HG03354 (cell line): ENCODE results near the gene CLHC1.
"Not testable (repeated sequence)": the region's sequence is repeated elsewhere in the genome, so short reads cannot be mapped to it uniquely, and the experiment has no call there.

Experiments
- ATAC-seq: cut with Tn5 transposase; IDR thresholded peaks from one replicate; pipeline ENCODE4 v1.9.1; 2021; ENCODE audit warnings: mild to moderate bottlenecking; ENCODE audit not compliant: unreplicated experiment, poor library complexity, severe bottlenecking

Gene CLHC1

GRCh38 chr2:55232084-55232862 lies at the start of gene CLHC1, which contains the start of gene RPS27A:
Gene CLHC1, minus strand, starts transcription at chr2:55232293. Its CDS starts 9,882 bp downstream, at chr2:55222411.
Gene RPS27A, plus strand, starts transcription at chr2:55232688. Its CDS starts 137 bp downstream, at chr2:55232825.
- ATAC-seq: peak; percentile 85

DNA sequence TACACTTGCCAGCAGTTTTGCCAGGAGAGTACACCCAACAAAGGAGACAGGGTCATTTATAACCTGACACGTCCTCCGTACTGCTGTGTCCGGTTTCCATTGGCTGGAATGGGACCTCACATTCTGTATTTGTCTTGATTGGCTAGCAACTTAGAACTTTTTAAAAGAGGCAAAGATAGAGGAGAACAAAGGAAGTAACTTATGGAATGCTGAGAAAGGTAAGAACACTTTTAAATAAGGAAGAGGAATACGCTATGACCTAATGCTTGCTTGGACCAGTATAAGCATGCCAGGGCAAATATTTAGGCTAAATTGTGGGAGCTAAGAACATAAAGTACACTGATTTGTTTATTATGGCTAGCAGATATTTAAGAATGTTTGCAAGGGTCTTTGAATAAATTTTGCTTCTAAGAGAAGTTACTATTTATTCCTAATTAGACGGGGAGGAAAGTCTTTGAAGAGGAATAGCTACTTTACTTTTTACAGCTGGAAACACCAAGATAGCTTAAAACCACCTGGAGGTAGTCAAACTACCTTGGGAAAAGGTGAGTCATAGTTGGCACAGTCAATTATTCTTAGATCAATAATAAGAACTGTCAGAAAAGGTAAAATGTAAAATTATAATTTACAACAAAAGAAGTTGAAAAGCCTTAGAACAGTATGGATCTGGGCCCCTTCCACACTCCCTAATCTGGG lies 48.9 kb upstream of the CLHC1 start:
- ATAC-seq: not testable (repeated sequence)

DNA sequence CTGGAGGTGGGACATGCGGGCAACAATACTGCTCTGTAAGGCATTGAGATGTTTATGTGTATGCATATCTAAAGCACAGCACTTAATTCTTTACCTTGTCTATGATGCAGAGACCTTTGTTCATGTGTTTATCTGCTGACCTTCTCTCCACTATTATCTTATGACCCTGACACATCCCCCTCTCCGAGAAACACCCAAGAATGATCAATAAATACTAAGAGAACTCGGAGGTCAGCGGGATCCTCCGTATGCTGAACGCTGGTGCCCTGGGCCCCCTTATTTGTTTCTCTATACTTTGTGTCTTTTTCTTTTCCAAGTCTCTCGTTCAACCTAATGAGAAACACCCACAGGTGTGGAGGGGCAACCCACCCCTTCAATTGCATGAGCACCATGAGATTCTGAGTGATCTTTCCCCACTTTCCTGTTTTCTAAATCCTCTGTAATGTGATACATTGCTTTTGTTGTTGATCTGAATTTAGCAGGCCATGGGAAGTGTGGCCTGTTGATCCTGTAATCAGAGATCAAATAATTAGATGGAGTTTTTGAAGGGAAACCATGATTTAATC lies 47.8 kb upstream of the CLHC1 start:
- ATAC-seq: not testable (repeated sequence)

DNA sequence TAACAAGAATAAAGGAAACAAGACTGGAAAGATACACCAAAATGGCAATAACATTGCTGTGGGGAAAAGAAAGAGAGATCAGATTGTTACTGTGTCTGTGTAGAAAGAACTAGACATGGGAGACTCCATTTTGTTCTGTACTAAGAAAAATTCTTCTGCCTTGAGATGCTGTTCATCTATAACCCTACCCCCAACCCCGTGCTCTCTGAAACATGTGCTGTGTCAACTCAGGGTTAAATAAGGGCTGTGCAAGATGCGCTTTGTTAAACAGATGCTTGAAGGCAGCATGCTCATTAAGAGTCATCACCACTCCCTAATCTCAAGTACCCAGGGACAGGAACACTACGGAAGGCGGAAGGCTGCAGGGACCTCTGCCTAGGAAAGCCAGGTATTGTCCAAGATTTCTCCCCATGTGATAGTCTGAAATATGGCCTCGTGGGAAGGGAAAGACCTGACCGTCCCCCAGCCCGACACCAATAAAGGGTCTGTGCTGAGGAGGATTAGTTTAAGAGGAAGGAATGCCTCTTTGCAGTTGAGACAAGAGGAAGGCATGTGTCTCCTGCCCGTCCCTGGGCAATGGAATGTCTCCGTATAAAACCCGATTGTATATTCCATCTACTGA lies 47.2 kb upstream of the CLHC1 start:
- ATAC-seq: not testable (repeated sequence)

DNA sequence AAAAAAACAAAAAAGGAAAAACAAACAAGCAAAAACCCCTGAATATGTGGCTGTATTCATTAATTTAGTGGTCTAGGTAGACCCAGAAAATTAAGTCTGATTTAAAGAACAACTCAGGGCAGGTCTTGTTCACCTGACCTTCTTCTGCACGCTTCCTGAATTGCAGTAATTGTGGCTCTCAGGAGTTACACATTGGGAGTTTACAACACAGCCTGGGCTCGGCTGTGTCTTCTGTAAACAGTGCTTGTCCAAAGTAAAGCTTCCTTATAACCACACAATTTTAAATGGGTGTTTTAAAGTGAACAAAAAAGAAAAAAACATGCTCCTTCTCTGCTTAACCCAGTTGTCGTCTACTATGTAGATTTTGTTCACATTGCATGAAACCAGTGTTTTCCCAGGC lies 45.2 kb upstream of the CLHC1 start:
- no peak for ATAC-seq

GRCh38 chr2:55274346-55274745 lies 42.3 kb upstream of the CLHC1 start:
- not testable (repeated sequence) for ATAC-seq

DNA sequence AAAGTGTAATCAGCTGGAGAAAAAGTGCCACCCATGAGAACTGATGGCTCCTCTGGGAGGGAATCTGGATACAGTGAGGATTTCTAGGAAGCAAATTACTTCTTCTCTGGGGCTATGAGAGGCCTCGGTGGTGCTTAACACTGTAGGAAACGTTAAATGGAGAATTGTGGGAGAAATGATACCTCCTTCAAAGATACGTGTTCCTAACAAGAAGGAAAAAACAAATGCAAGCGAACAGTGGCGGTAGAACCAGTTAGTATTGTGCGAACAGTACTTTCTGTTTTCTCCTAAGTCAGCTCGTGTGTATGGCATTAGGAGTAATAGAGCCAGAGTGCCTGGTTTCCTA lies 37.5 kb upstream of the CLHC1 start:
- no peak for ATAC-seq

DNA sequence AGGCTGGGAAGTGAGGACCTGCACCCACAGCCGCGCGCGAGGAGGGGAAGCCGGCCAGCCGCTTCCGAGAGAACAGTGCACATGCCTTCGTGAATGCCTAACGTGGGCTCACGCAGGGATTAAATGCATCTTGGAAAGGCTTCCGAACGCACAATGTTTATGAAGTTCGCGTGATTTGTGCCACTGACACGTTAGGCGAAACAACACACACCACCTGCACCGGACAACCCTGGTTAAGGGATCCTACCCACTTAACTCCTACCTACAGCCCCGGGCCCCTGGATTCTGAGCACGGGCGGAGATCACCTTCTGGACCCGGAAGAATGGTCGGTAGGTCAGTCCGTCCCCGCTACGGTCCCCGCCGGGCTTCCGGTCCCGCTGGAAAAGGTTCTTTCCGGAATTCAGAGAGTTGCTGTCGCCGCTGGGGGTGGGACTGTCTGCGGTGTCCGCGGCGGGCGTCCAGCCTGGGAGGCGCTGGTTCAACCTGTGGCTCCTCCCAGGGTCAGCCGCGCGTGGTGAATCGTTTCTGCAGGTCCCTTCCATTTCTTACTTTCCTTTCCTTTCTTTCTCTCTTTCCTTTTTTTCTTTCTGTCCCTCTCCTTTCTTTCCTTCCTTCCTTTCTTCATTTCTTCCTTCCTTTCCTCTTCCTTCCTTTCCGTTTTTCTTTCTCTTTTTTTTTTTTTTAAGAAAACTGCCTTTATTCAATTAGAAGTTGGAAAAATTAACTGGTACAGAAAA lies 37.0 kb upstream of the CLHC1 start, which contains the start of gene MTIF2:
MTIF2 (minus strand) TSS at position 325 of the 738 bp plus-strand sequence. CDS start 5,373 bp downstream, outside the sequence.
- ATAC-seq: peak; percentile 98

GRCh38 chr2:55268288-55268906 lies 36.3 kb upstream of the CLHC1 start:
- ATAC-seq: no peak

DNA sequence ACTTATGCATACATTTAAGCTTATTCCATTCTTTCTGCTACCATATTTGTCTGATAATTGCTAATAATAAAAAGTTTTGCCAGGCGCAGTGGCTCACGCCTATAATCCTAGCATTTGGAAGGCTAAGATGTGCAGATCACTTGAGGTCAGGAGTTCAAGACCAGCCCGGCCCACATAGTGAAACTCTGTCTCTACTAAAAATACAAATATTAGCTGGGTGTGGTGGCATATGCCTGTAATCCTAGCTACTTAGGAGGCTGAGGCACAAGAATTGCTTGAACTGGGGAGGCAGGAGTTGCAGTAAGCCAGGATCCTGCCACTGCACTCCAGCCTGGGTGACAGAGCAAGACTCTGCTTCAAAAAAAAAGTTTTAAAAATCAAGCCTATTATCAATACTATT lies 27.5 kb upstream of the CLHC1 start:
- ATAC-seq: not testable (repeated sequence)

DNA sequence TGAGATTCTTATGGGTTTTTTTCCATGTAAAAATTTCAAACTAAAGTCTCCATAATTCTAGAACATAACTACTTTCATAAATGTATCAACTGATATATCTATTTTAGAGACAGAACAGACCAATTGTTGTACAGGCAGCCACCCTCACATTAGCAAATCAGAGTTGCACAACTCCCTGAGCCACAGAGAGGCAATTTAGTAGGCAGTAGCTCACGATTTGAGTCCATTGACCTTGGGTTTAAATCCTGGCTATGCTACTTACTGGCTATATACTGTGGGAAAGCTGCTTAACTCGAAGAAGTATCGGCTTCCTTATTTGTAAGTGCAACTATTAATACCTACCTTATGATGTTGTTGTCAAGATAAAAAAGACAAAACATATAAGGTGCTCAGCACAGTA lies 20.7 kb upstream of the CLHC1 start:
- ATAC-seq: no peak

GRCh38 chr2:55247025-55247424 lies 14.9 kb upstream of the CLHC1 start:
- no peak for ATAC-seq

- no peak for ATAC-seq
Measured at GRCh38 chr2:55245411-55245810, 13.3 kb upstream of the CLHC1 start.

DNA sequence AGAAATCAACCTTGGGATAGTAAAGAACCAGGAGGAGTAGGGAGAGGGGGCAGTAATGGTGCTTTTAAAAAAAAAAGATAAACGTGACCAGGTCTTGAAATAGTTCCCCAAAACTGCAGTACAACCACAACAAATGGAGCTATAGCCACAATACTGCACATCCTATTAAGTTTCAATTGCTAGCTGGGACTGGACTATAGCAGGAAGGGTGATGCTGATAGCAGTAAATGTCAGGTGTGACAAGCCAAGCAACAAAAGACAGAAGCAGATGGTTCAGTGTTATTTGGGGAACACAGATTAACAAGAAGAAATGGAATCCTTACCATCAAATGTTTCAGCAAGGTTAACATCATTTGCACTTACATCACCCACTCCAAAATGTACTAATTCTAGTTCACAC lies 10.5 kb upstream of the CLHC1 start:
- ATAC-seq: no peak

DNA sequence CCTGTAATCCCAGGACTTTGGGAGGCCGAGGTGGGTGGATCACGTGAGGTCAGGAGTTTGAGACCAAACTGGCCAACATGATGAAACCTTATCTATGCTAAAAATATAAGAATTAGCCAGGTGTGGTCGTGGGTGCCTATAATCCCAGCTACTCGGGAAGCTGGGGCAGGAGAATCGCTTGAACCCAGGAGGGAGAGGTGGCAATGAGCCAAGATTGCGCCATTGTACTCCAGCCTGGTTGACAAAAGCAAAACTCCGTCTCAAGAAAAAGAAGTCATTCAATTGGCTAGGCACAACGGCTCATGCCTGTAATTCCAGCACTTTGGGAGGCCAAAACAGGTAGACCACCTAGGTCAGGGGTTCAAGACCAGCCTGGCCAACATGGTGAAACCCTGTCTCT lies 9.5 kb upstream of the CLHC1 start:
- ATAC-seq: not testable (repeated sequence)

DNA sequence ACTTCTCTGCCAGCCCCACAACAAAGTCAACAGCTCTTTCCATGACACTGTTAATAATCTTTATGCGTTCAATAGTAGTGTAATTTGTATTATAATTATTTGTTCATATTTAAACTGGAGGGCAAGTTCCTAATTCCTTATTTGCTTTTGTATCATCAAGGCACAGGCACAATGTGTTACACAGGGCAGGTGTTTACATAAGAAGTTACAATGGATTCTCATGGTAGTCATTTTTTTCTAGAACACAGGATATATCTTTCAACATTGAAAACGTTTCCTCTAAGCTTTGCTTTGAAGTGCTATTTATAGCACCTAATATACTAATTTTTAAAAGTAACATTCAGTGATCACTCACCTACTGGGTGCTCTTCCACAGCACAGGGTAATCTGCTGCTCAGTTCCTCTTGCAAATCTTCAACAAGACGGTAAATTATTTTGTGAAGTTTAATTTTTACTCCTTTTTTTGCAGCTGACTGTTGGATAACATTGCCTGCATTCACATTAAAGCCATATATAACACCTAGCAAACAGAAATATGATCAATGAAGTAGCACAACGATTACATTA lies 7.6 kb upstream of the CLHC1 start:
- ATAC-seq: no peak

- no peak for ATAC-seq
Measured at GRCh38 chr2:55236992-55237543, 5.0 kb upstream of the CLHC1 start.

DNA sequence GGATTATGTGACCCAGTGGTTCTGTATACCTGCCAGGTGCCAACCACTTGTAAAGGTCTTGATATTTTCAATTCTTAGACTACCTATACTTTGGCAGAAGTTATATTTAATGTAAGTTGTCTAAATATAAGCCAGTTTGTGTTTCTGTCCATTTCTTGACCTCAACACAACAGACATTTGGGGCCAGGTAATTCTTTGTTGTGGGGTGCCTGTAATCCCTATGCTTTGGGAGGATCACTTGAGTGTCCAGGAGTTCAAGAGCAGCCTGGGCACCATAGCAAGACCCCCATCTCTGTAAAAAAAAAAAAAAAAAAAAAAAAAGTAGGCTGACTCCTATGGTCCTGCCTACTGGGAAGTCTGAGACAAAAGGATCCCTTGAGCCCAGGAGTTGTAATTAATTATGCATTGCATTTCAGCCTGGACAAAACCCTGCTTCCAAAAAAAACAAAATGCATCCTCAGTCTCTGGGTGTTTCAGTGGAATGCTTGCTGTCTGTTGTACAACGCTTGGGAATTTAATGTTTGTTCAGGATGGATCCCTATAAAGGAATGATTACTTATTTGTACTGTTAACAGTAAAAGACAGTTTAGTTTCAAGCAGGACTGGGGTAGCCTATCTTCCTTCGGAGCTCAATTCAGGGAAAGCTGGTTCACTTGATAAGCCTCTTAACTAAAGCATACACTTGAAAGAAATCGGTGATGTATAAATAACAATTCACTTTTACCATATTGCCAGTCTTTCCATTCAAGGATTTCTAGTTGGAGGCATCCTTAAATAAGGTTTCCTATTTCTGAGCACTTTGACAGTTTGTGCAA lies 3.8 kb upstream of the CLHC1 start:
- ATAC-seq: no peak
